ENCODE data around the gene NR2F1-AS1.

NR2F1-AS1 gene

DNA sequence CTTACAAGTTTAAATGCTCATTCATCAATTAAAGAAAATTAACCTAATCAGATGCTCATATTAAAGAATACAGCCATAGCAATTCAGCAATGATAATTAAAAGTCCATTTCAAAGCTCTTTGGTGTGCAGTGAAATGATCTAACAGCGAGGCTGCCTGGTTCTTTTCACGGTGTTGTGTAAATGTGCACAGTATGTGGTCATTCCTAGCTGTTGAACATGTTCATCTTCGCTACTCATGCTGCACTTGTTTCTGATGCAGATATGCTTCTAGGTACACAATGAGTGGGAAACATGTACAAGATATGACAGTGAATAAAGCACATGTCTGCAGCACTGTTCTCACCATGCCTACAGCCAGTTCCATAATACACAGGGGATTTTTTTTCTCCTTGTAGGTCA lies 163.5 kb downstream of the NR2F1-AS1 start:
- no peak overlapping the region for H3K4me3 ChIP-seq (ENCODE audit: low read depth, low read length)
- TF ChIP-seq CTCF (IDR thresholded peaks at IDR 0.05; ENCODE audit: borderline replicate concordance, insufficient read depth, low read depth, low read length) = no peak

DNA sequence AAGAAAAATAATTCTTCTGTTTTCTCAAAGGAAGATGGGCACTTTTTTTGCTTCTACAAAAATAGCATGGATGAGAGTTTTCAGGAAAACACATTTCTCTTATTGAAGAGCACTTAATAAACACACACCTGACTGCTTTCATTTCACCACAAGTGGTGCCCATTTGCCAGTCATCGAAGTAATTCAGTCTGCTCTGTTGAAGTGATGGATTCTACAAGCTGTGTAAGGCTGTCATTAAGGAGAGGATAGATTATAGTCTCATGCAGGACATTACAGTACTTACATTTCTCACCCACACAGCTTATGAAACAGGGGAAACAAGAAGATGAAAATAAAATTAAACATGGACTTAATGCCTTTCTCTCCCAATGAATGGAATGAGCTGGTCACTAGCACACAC lies 165.2 kb downstream of the NR2F1-AS1 start:
- no peak overlapping the region for H3K4me3 ChIP-seq (ENCODE audit: low read depth, low read length)
- no peak for TF ChIP-seq CTCF (IDR thresholded peaks at IDR 0.05; ENCODE audit: borderline replicate concordance, insufficient read depth, low read depth, low read length)

DNA sequence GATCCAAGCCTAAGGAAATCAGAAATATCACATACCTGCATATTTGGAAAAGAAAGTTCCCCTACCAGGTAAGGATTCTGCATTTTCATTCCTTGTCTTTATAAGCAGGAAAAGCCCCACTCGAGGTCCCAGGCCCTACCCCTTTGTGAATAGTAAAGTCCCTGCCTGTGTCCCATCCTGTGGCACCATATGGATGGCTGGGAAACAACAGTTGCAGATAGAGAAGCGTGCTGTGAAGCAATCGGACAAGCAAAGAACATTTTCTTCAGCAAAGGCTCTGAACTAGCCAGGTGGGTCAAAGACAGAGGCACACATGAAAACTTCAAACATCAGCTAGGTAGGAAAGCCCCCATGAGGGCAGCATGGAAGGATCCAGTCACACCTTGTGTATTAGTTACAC lies 169.3 kb downstream of the NR2F1-AS1 start:
- no peak for TF ChIP-seq CTCF (IDR thresholded peaks at IDR 0.05; ENCODE audit: borderline replicate concordance, insufficient read depth, low read depth, low read length)
- H3K4me3 ChIP-seq (ENCODE audit: low read depth, low read length) = no peak overlapping the region

DNA sequence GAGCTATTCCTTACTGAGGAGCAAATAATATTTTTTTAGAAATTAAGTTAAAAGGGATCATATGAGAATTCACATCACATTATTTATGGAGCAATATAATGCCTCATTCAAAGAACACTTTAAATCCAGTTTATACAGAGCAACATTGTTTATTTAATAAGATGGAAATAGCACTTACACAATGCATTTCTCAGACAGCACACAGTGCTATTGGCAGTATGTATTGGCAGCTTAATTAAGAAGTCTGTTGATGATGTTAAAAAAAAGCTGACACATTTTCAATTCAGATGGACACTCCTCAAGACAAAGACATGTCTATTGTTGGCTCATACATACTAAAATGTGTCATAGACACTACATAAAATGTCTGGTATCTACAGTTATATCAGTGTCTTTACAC lies 171.3 kb downstream of the NR2F1-AS1 start:
- no peak overlapping the region for H3K4me3 ChIP-seq (ENCODE audit: low read depth, low read length)
- no peak for TF ChIP-seq CTCF (IDR thresholded peaks at IDR 0.05; ENCODE audit: borderline replicate concordance, insufficient read depth, low read depth, low read length)

GRCh38 chr5:93407454-93407853 lies 173.6 kb downstream of the NR2F1-AS1 start:
- no peak for TF ChIP-seq CTCF (IDR thresholded peaks at IDR 0.05; ENCODE audit: borderline replicate concordance, insufficient read depth, low read depth, low read length)

DNA sequence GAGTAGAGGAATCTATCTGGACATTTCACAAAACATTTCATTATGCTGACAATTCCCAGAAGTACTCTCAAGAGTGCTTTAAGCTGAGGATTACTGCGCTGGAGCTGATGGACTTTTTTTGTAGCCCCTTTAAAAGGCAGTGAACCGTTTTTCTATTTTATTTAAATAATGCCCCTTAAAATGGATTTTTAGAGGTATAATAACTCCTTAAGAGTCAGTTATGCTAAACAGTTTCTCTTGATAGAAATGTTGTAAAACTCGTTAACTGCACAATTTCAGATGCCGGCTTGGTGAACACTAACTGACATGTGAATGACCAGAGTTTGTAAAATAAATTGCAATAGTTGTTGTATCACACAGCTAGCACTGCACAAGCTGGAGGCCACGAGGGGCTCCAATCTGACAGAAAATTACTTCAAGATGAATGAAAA lies 174.0 kb downstream of the NR2F1-AS1 start:
- TF ChIP-seq CTCF (IDR thresholded peaks at IDR 0.05; ENCODE audit: borderline replicate concordance, insufficient read depth, low read depth, low read length) = no peak
- no peak overlapping the region for H3K4me3 ChIP-seq (ENCODE audit: low read depth, low read length)

More at GRCh38 chr5:93407454-93407853, 173.6 kb downstream of the NR2F1-AS1 start:
- H3K4me3 ChIP-seq (ENCODE audit: low read depth, low read length) = no peak overlapping the region

GRCh38 chr5:93404246-93404645 lies 176.8 kb downstream of the NR2F1-AS1 start:
- TF ChIP-seq CTCF (IDR thresholded peaks at IDR 0.05; ENCODE audit: borderline replicate concordance, insufficient read depth, low read depth, low read length) = no peak
- no peak overlapping the region for H3K4me3 ChIP-seq (ENCODE audit: low read depth, low read length)

Measured in GM12875 (cell line).